HG03060 (cell line): ENCODE measurements around the gene MORN4.
"Not testable (repeated sequence)": the region's sequence is repeated elsewhere in the genome, so short reads cannot be mapped to it uniquely, and the experiment has no call there.

ENCODE experiments used
- ATAC-seq: cut with Tn5 transposase; IDR thresholded peaks from one replicate; pipeline ENCODE4 v1.9.1; 2021; ENCODE audit warnings: low read depth, moderate number of reproducible peaks; ENCODE audit not compliant: unreplicated experiment

The MORN4 gene

DNA sequence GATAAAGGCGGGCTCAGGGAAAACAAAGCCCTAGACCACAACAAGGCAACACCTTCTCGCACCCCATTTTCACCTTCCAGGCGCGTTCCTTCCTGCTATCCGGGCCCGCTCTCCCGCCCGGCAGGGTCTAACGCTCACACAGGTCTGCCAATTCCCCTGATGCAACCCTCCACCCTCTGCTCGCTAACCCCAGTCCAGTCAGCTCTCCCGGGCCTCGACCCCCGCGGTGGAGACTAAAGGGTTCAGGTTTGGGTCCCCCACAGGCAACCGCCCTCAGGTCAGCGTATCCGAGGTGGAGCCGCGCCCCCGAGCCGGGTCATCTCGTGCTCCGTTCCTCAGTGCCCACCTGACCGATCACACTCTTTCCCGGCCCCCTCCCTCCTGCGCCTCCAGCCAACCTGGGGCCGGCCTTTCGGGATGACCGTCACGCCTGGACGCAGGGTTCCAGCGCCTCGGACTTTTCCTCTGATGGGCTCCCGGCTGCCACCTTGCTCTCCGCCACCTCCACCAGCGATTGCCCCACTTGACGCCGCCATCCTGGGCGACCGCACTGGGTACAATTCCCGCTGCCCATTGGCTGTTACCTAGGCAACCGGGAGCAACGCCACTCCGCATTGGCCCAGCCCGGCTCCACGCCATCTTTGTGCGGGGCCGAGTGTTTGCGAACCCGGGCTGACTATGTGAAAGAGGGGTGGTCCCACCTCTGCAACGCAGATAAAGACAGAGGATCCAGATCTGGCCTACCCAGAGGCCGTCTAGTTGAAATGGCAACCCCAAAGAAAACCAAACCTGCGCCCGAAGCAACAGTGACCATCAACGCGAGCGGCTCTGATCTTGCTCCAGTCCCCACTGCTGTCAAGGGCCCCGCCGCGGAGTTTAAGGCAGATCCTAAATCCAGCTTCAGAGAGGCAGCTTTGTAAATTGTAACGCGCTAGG, at the start of gene MORN4:
TSS of gene MORN4 (minus strand) at position 552 of the 936 bp plus-strand sequence. CDS start 13,847 bp downstream, outside the sequence.
- ATAC-seq, result peak; percentile 91

DNA sequence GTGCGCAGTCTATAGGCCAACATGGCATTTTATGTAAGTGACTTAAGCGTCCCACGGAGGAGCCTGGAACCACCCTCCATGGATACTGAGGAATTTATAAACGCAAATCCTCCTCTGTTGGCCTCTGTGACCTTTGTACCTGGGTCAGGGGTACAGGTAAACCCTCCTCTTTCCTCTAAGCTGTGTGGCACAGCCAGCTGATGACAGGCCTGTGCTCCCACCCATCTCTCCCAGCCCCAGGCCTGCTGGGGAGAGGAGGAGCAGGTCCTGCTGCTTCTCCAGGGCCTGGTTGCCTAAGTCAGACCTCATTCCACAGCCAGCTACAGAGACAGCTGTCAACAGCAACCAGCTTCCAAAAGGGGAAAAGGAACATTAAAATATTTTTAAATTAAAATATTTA, 48.7 kb upstream of the MORN4 start:
- no peak for ATAC-seq

DNA sequence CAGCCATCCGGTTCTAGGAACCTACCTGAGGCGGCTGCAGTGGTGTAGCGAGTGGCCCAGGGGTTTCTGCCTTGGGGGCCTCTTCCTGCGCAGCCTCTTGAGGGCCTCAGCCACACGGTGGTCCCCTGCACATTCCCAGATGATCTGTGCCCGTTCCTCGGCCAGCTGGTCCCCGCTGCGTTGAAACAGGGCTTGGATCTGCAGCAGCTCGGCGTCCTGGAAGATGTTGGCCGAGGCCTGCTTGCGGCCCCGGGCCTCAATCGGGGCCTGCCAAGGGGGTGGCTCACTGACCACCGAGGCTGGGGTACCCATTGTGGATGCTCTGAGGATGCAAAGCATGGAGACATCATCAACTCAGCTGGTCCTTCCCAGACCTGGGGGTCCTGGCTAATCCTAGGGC, 46.3 kb upstream of the MORN4 start:
- ATAC-seq, result no peak

DNA sequence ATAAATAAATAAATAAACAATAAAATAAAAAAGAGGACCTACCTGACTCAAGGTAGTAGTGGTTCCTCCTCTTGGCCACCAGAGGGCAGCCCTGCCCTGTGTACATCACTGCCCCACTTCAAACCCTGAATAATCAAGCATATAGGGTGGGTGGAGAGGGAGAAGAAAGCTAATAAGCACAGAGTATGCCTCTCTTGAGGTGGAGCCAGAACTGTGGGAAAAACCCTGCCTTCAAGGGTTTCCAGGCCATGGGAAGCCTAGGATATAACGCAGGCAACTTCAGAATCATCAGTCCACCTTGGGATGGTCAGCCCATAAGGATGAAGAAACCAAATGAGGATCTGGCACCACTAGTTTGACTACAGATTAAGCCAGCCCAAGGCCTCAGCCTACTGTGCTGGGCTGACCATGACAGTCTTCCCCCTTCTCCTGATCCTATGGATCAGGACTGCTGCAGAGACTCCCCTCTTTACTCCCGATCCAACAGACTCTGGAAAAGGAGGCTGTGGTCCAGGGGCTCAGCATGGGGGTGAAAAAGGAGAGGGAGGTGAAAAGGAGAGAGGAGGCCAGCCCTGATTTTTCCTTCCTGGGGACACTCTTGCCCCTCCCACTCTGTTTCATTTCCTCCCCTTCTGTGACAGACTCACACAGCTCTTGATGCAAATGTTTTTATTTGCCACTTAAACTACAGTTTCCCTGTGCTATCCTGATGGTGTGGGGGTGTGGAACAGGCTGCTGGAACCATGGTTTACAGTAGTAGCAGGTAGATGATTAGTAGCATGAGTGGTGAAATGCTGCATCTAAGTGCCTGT, 43.7 kb upstream of the MORN4 start:
- no peak for ATAC-seq

DNA sequence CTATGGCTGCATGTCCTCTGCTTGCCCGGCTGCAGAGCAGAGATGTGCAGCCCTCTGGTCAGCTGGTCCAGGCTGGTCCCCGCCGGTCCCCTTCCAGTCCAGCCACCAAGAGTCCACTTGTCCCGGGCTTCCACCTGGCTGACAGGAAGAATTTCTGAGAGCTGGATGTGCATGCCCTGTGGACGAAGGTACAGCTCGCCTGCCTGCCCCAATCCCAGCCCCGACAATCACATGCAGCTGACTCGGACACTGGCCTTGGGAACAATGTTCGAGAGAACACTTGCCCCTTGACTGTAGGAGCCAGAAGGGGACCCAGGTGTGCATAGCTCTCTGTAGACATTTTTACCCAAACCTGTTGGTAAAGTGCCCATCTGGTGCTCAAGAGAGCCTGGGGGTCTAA, 41.9 kb upstream of the MORN4 start:
- ATAC-seq, result no peak

DNA sequence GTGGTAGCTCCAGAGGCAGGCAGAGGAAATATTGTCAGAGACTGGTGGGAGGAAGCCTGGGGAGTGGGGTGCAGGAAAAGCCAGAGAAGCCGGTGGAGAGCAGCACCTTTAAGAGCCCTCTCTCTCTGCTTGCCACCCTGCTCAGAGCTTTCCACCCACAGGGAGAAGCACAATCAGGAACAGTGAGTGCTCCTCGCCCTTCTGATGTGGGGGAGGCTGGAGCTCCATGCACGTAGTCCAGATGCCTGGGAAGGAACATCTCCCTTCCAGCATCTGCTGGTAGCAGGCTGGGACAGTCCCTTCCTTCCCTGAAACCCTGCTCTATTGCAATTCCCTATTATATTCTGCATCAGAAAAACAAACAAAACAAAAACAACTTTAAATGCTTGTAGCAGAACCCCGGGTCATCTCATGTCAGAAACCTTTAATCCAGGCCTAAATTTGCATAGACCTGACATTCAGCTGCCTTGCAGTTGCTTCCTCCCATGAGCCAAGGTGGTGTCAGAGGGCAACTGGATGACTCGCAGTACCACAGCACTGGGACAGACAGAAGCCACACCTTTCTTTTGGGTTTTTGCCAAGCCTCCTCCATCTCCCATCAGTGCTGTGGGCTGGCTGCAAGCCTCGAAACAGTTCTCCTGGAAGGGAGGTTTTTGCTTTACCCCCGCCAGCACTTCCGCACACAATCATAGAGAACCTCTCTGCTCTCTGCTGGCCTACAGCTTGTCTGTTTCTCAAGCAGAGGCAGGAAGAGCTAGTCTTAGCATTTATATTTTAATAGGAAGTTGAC, 40.6 kb upstream of the MORN4 start:
- no peak for ATAC-seq

DNA sequence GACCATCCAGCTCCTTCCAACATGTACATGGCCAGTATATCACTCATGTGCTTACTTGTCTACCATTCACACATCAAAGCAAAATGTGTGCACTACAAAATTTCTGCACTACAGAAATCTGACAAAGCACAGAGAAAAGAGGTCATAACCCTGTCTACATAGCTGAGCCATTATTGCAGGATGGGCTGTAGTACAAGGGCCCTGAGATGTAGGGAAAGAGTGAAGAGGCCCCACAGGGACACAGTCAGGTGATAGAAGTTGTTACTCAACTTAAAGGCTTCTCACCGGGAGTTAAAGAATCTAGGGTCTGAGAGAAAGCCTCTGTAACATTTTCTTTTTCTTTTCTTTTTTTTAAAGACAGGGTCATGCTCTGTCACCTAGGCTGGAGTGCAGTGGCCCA, 36.3 kb upstream of the MORN4 start:
- ATAC-seq, result no peak

DNA sequence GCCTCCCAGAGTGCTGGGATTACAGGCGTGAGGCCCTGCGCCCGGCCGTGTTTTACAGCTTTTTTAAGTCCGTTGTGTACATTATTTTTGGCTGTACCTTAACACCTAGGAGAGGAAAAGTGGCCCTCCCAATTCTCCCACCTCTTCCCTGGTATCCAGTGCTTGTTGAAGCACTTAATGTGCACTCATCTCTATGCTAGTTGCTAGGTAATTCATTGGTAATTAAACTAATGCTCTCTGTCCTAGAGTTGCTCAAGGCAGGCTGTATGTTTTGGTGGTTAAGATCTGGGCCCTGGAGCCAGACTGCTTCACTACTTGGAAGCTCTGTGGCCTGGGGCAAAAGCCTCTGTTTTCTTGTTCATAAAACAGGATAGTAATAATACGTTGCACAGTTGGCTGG, 34.2 kb upstream of the MORN4 start:
- ATAC-seq, result no peak

DNA sequence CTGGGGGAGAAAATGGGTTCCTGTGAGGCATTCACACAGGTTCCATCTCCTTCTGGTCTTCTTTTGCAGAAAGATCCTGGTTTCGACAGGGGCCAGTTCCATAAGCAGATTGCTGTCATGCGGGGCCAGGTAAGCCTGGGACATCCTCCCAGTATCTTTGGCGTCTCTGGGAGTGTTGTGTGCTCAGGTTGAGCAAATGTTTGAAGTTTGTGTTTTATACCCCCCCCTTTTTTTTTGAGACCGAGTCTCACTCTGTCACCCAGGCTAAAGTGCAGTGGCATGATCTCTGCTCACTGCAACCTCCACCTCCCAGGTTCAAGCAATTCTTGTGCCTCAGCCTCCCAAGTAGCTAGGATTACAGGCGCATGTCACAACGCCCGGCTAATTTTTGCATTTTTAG, 33.7 kb upstream of the MORN4 start:
- ATAC-seq, result no peak

DNA sequence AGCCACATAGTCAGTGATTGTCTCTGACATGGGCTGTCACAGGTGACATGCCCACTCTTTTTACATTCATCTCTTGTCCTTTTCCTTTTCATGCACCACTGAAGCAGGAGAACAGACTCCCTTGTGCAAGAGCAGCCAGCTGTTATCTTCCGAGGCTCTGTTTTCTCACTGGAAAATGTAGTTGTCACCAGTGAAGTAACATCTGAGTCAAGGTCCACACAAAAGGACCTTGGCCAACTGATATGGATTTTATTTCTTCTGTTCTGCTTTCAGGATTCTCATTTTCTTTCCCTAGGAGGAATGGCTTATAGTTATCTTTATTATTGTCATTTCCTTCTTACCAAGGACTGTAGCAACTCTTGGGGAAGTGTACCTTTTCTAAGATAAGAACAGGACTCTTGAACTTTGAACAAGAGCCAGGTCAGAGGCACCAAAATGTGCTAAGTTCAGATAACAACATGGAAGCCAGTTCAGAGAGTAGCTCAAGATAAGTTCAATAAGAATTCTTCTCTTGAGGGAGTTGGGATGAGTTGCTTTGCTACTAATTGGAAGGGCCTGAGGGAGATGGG, 31.1 kb upstream of the MORN4 start:
- no peak for ATAC-seq

DNA sequence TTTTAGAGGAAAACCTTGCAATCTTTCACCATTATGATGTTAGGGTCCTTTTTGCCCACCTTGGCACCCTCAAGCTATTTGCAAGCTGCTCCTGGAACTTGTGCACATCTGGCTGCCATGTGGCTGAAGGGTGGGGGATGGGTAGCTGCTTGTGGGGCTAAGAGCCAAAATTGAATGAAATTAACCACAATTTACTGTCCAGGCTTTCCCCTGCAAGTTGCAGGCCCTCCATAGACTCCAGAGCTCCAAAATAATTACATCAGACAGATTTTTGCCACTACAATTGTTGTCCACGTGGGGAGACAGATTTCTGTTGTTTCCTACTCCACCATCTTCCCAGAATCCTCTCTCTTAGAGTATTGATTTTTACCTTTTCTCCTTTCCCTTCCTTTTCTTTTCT, 26.3 kb upstream of the MORN4 start:
- ATAC-seq, result no peak

DNA sequence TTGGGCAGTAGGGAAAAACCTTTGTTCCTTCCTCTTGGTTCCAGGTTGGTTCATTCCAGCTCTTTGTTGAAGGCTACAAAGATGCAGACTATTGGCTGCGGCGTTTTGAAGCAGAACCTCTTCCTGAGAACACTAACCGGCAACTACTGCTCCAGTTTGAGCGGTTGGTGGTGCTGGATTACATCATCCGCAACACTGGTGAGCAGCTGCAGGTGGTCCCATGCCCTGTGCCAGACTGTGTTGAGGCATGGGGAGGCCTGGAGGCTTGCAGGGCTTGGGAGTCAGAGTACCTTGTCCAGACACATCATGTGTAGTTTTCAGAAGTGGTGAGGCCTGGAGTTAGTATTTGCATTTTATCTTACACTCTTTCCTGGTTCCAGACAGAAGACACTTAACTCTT, 23.5 kb upstream of the MORN4 start:
- no peak for ATAC-seq

DNA sequence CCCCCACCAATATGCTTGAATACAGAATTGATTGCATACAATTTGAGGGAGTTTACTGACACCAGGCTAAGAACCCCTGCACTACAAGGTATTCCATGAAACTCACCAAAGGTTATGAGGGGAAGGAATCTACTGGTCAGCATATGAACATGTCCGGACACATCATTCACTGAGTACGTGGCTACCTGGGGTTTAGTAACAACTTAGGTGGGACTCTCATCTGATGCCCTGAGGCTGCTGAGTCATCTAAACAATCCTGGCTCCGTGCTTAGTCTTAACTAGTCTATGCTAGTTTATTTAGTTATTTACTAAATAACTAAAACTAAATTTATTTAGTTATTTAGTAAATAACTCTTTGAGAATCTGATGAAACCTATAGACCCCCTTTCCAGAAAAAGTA, 18.5 kb upstream of the MORN4 start:
- ATAC-seq, result no peak

DNA sequence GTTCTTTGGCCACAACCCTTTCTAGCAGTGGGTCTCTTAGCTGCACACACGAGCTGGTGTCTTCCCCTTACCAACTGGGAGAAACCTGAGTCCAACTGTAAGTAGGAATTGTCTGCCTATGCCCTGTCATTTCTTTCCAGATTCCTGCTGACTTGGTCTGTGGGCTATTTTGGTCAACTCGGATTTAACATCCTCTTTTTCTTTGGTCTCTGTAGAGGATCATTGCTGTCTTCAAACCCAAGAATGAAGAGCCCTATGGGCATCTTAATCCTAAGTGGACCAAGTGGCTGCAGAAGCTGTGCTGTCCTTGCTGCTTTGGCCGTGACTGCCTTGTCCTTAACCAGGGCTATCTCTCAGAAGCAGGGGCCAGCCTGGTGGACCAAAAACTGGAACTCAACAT, 17.4 kb upstream of the MORN4 start:
- ATAC-seq, result no peak

DNA sequence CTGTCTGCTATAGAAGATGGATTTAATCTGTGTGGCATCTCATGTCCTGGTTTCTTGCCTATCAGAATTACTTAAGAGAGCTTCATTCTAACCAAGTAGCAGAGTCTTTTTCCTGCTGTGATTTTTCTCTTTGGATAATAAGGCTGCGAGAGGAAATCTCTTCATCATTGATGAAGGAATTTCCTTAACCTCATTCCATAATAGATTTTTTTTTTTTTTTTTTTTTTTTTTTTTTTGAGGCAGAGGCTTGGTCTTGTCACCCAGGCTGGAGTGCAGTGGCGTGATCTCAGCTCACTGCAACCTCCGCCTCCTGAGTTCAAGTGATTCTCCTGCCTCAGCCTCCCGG, 16.1 kb upstream of the MORN4 start:
- not testable (repeated sequence) for ATAC-seq

DNA sequence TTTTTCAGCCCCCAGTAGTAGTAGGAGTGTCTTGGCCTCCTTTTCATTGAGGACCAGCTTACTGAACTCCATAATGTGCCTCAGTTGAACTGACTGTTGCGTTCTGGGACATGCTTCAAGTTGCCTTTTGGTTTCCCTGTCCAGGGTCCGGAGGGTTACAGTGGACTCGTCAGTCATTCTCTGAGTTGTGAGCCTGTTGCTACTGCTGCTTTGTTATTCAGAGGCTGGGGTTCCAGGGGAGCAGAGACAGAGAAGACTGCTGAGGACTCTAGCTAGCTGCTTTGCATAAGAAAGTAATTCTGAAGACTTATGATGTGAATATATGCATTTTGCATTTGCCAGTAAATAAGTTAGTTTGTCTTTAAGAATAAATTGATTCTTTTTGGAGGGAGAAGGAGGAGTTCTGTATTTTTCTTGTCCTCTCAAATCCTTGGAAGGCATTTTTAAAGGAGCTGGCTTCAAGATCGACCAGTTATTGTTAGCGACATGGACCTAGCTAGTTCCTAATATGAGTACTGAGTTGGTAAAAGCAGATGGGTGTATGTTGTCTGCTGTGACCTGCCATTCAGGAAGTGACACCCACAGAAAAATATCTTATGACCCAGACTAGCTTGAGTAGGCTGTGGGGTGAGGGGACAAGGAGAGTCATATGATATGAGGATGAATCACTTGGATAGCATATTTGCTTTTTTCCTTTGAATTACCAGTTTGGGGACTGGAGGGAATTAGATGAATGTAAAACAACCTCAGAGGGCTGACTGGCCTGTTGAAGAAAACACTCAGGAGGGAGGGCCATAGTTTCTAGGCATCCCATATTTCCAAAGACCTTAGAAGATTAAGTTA, 15.5 kb upstream of the MORN4 start:
- no peak for ATAC-seq

DNA sequence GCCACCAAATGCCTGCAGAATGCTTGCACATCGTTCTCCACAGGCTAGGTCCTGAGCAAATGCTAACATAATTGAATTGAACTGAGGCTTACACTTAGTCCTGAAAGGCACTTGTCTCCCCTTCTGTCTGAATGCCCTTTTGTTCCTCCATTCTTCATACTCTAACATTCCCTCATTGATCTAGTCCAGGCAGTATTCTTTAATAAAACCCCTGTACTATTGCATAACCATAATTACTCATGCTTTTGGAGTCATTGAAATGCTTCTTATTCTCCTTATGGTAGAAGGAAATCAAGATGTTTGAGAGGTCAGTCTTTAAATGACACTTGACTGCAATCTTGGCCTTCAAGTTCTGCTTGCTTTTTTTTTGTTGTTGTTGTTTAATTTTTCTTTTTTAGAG, 14.3 kb upstream of the MORN4 start:
- ATAC-seq, result no peak

DNA sequence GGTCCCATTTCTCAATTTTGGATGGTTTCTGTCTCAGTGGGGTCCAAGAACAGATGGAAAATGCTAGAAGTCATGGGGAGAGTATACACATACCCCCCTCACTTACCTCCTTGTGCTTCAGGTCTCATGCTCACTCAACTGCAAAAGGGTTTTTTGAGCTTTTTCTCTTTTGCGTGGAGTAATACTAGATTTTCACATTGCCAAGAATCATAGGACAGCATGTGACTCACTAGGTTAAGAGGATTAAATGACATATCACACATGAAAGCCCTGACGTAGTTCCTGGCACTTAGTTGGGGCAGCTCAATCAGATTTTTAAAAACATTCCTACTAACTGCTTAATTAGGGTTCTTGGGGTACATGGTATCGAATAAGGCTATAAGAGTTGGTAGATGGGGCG, 11.6 kb upstream of the MORN4 start:
- ATAC-seq, result no peak

DNA sequence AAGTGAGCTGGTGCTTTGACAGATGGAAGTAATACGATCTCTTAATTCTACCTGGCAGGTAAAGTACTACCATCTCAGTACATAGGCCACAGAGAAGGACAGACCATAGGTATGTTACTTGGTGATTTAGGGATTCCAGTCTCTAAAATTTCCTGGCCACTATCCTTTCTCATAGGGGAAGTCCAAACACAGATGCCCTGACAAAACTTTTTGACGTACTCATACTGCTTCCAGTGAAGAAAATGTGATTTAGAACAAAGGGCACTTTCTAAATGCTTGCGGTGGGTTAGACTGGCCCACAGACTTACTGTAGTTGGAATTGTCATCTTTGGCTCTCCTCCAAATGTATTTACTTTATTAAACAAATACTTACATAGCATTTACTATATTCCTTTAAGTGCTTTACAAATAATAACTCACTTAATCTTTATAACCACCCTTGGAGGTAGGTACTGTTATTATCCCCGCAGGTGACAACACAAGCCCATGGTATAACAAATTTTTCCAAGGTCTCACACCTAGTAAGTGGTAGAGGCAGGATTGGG, 10.2 kb upstream of the MORN4 start:
- ATAC-seq, result no peak
